GM12878 (cell line): Measurements from ENCODE around the gene MEX3B.

Experiments used
- CBX3 ChIP-seq: fragments of 200-600 bp; sonication (generic); IDR thresholded peaks from 2 replicates; pipeline ENCODE4 v1.6.1; 2016; ENCODE audit warnings: low read depth, borderline replicate concordance
- CTCF ChIP-seq, 3 experiments: IDR thresholded peaks in 2 of 3; conservative IDR thresholded peaks in 1 of 3; 2 replicates each; pipeline ENCODE4 v1.5.1; 2011; ENCODE audit warnings: low read depth in 3 of 3, low read length in 3 of 3, mild to moderate bottlenecking in 3 of 3, control low read depth in 2 of 3, moderate library complexity in 2 of 3, inconsistent platforms in 1 of 3, mixed read lengths in 1 of 3; ENCODE audit not compliant: control insufficient read depth in 2 of 3, insufficient read depth in 1 of 3; ENCODE audit errors: extremely low read depth in 1 of 3
- GABPA ChIP-seq: IDR thresholded peaks from 2 replicates; pipeline ENCODE4 v1.6.1; 2014; ENCODE audit warnings: antibody characterized with exemption, low read depth, mild to moderate bottlenecking, inconsistent platforms
- POLR2A ChIP-seq: IDR thresholded peaks from 2 replicates; pipeline ENCODE4 v1.6.1; 2011; ENCODE audit warnings: low read depth, mild to moderate bottlenecking, low read length
- TAF1 ChIP-seq: IDR thresholded peaks from 2 replicates; pipeline ENCODE4 v1.6.1; 2011; ENCODE audit warnings: mild to moderate bottlenecking, low read depth, low read length, borderline replicate concordance
- TCF12 ChIP-seq: IDR thresholded peaks from 2 replicates; pipeline ENCODE4 v1.6.1; 2011; ENCODE audit warnings: low read depth, mild to moderate bottlenecking, low read length
- ZZZ3 ChIP-seq: IDR thresholded peaks from 2 replicates; pipeline ENCODE4 v1.6.1; 2011; ENCODE audit warnings: low read depth; ENCODE audit not compliant: control insufficient read depth, insufficient read length
- TF ChIP-seq, protein P1 (sequence below): fragments of 450-650 bp; IDR thresholded peaks from 2 replicates; pipeline ENCODE4 v1.6.1; 2017; ENCODE audit warnings: mild to moderate bottlenecking
- TF ChIP-seq, protein P2 (sequence below): IDR thresholded peaks from 2 replicates; pipeline ENCODE4 v1.6.1; 2011; ENCODE audit warnings: low read depth, low read length, improper control_type of control experiment, borderline replicate concordance

DNA sequence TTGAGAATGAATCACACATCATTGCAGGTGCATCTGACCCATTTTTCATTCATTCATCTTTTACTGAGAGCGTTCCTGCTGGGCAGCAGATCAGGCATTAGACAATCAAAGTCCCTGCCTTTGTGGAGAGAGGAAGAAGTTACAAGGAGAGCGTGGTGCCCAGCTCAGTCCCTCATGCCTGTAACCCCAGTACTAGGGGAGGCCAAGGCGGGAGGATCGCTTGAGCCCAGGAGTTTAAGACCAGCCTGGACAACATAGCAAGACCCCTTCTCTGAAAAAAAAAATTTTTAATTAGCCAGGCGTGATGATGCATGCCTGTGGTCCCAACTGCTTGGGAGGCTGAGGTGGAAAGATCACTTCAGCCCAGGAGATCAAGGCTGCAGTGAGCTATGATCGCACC is 35.0 kb upstream of the MEX3B start:
- TF ChIP-seq CTCF (IDR thresholded peaks at IDR 0.05 in 2 of 3, conservative IDR thresholded peaks at IDR 0.05 in 1 of 3; ENCODE audit: control insufficient read depth in 2 of 3, extremely low read depth in 1 of 3, insufficient read depth in 1 of 3, low read depth in 3 of 3, low read length in 3 of 3) (no peak), ZZZ3 (no peak), POLR2A (no peak), TCF12 (no peak), GABPA (no peak), TAF1 (no peak), CBX3 (no peak)
- TF ChIP-seq, protein P1, sequence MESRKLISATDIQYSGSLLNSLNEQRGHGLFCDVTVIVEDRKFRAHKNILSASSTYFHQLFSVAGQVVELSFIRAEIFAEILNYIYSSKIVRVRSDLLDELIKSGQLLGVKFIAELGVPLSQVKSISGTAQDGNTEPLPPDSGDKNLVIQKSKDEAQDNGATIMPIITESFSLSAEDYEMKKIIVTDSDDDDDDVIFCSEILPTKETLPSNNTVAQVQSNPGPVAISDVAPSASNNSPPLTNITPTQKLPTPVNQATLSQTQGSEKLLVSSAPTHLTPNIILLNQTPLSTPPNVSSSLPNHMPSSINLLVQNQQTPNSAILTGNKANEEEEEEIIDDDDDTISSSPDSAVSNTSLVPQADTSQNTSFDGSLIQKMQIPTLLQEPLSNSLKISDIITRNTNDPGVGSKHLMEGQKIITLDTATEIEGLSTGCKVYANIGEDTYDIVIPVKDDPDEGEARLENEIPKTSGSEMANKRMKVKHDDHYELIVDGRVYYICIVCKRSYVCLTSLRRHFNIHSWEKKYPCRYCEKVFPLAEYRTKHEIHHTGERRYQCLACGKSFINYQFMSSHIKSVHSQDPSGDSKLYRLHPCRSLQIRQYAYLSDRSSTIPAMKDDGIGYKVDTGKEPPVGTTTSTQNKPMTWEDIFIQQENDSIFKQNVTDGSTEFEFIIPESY = no peak
- TF ChIP-seq, protein P2, sequence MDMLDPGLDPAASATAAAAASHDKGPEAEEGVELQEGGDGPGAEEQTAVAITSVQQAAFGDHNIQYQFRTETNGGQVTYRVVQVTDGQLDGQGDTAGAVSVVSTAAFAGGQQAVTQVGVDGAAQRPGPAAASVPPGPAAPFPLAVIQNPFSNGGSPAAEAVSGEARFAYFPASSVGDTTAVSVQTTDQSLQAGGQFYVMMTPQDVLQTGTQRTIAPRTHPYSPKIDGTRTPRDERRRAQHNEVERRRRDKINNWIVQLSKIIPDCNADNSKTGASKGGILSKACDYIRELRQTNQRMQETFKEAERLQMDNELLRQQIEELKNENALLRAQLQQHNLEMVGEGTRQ = no peak
